Islet of Langerhans (tissue), 1 donor: ENCODE results near the gene S1PR2.
A peak's percentile ranks its signal among the peaks of the same experiment; 100 is the strongest.
"Not testable (repeated sequence)": the region's sequence is repeated elsewhere in the genome, so short reads cannot be mapped to it uniquely, and the experiment has no call there.

ENCODE experiments used
- FAIRE-seq: peaks from one replicate; lab custom pipeline; 2011; peaks lifted over from hg19 to GRCh38; lab: Jason Lieb, UNC

Gene S1PR2

GRCh38 chr19:10254244-10254643, 23.1 kb upstream of the S1PR2 start:
- no peak for FAIRE-seq

GRCh38 chr19:10252707-10253106, 21.6 kb upstream of the S1PR2 start:
- FAIRE-seq = no peak

- peak; percentile 96 for FAIRE-seq
These were observed 20.9 kb upstream of the S1PR2 start, which contains the start of gene MRPL4 for GRCh38 chr19:10251792-10252694. Gene MRPL4 (plus strand): TSS chr19:10252214. CDS start chr19:10252254, 40 bp downstream.

- FAIRE-seq = no peak
These were observed 15.4 kb upstream of the S1PR2 start for GRCh38 chr19:10246511-10246910.

- no peak for FAIRE-seq
These were observed 14.2 kb upstream of the S1PR2 start for GRCh38 chr19:10245189-10245939.

- FAIRE-seq = no peak
These were observed 12.5 kb upstream of the S1PR2 start for GRCh38 chr19:10243606-10244005.

- not testable (repeated sequence) for FAIRE-seq
These were observed 10.8 kb upstream of the S1PR2 start for GRCh38 chr19:10241826-10242449.

- peak; percentile 75 for FAIRE-seq
These were observed 7.1 kb upstream of the S1PR2 start for GRCh38 chr19:10238172-10238783.

GRCh38 chr19:10237702-10238101, 6.6 kb upstream of the S1PR2 start:
- no peak for FAIRE-seq

- FAIRE-seq = not testable (repeated sequence)
These were observed 4.3 kb upstream of the S1PR2 start for GRCh38 chr19:10235409-10235808.

- no peak for FAIRE-seq
These were observed 3.9 kb upstream of the S1PR2 start for GRCh38 chr19:10235003-10235402.

- no peak for FAIRE-seq
These were observed 2.8 kb upstream of the S1PR2 start for GRCh38 chr19:10233946-10234345.

GRCh38 chr19:10231612-10232228, 589 bp upstream of the S1PR2 start:
- no peak for FAIRE-seq

- no peak for FAIRE-seq
These were observed 814 bp downstream of the S1PR2 start for GRCh38 chr19:10230173-10230860.

- FAIRE-seq = no peak
These were observed 2.2 kb downstream of the S1PR2 start for GRCh38 chr19:10228920-10229319.

- no peak for FAIRE-seq
These were observed 2.7 kb downstream of the S1PR2 start for GRCh38 chr19:10228393-10228792.

GRCh38 chr19:10227026-10227971, 3.8 kb downstream of the S1PR2 start:
- FAIRE-seq = no peak

GRCh38 chr19:10226376-10227025, 4.6 kb downstream of the S1PR2 start:
- FAIRE-seq = no peak

- no peak for FAIRE-seq
These were observed 5.1 kb downstream of the S1PR2 start for GRCh38 chr19:10226021-10226375.

- no peak for FAIRE-seq
These were observed 6.8 kb downstream of the S1PR2 start for GRCh38 chr19:10224337-10224736.
